GM18861 (cell line): Measurements from ENCODE around the gene PLEKHA4.

Source experiments
- ATAC-seq: cut with Tn5 transposase; IDR thresholded peaks from one replicate; pipeline ENCODE4 v1.9.1; 2021; ENCODE audit not compliant: unreplicated experiment

PLEKHA4 gene

GRCh38 chr19:48833977-48834376 lies 34.4 kb downstream of the PLEKHA4 start:
- ATAC-seq = no peak

DNA sequence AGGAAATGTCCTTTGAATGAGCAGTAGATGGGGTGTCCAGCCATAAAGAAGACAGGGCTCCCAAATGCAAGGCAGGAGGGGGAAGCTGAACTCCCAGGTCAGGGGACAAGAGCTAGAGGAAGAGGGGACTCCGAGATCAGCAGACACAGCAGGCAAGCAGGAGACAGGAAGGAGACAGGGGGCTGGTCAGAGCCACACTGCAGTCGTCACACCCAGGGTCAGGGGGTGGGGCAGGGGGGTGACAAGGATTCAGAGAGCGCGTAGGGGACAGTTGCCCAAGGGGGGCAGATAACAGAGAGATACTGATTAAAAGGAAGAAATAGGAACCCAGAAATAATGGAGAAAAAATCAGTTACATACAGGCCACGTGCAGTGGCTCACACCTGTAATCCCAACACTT lies 35.4 kb downstream of the PLEKHA4 start:
- ATAC-seq = no peak

DNA sequence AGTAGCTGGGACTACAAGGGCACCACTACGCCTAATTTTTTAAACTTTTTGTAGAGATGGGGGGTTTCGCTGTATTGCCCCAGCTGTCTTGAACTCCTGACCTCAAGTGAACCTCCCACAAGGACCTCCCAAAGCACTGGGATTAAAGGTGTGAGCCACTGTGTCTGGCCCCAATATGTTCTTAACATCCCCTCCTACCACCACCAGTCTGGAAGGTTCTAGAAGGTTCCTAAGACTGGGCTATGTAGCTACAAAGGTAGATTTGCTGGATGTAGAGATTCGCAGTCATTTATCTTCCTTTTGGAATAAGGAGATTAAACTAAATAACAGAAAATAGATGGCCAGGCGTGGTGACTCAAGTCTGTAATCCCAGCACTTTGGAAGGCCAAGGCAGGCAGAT lies 37.5 kb downstream of the PLEKHA4 start:
- ATAC-seq = no peak

- ATAC-seq = no peak
These were observed 38.3 kb downstream of the PLEKHA4 start for GRCh38 chr19:48830088-48830487.

GRCh38 chr19:48826606-48827020 lies 41.8 kb downstream of the PLEKHA4 start:
- ATAC-seq = no peak

DNA sequence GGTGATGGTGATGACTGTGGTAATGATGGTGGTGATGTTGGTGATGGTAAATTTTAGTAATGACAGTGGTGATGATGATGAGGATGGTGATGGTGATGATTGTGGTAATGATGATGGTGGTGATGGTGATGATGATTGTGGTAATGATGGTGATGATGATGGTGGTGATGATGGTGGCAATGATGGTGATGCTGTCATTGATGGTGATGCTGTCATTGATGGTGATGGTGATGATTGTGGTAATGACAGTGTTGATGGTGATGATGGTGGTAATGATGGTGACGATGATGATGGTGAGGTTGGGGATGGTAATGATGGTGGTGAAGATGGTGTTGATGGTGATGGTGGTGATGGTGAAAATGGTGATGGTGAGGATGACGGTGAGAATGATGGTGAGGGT lies 45.9 kb downstream of the PLEKHA4 start:
- ATAC-seq = no peak

DNA sequence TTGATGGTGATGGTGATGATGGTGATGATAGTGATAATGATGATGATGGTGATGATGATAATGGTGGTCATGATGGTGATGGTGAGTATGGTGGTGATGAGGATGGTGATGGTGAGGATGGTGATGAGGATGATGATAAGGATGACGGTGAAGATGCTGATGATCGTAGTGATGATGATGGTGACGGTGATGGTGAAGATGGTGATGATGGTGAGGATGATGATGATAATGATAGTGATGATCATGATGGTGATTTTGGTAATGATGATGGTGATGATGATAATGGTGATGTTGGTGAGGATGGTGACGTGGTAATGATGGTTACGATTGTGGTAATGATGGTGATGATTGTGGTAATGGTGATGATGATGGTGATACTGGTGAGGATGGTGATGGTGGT lies 46.8 kb downstream of the PLEKHA4 start:
- no peak for ATAC-seq

- ATAC-seq = no peak
These were observed 49.0 kb downstream of the PLEKHA4 start for GRCh38 chr19:48819366-48819816.

GRCh38 chr19:48818234-48818820 lies 50.1 kb downstream of the PLEKHA4 start:
- ATAC-seq = no peak

- no peak for ATAC-seq
These were observed 50.8 kb downstream of the PLEKHA4 start for GRCh38 chr19:48817585-48818124.

DNA sequence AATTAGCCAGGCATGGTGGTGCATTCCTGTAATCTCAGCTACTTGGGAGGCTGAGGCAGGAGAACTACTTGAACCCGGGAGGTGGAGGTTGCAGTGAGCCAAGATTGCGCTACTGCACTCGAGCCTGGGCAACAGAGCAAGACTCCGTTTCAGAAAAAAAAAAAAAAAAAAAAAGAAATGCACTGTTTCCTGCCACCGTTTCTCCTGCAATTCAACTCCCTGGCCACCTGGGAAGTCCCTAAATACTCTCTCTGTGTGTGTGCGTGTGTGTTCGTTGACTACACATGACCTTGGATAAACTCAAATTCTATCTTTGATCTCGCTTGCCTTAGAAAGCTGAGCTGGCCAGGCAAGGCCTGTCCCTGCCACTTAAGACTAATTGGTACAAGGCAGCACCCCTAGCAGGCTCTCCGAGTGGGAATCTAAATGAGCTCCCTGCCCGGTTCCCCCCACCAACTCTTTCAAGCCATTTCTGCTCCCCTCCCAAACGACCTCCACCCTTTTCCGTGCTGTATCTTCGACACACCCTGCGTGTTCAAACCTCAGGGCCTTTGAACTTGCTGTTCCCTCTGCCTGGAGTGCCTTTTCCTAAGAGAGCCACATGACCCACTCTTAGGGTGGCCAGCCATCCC lies 52.4 kb downstream of the PLEKHA4 start:
- ATAC-seq = no peak

DNA sequence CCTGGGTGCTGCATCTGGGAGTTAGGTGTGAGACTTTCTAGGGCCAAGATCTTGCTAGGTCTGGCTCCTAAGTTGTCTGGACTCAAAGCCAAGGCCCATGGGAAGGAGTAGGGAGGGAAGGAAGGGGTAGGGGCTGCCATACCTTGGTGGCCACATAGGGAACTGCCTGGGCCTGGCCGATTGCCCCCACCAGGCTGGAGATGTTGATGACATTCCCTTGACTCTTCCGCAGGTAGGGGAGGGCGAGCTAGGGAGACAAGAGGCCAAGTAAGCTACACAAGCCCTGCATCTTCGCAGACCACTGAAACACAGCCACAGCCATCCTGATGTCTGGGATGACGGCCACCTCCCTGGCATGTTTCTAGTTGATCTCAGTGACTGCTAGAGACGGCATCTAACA lies 53.5 kb downstream of the PLEKHA4 start:
- no peak for ATAC-seq

DNA sequence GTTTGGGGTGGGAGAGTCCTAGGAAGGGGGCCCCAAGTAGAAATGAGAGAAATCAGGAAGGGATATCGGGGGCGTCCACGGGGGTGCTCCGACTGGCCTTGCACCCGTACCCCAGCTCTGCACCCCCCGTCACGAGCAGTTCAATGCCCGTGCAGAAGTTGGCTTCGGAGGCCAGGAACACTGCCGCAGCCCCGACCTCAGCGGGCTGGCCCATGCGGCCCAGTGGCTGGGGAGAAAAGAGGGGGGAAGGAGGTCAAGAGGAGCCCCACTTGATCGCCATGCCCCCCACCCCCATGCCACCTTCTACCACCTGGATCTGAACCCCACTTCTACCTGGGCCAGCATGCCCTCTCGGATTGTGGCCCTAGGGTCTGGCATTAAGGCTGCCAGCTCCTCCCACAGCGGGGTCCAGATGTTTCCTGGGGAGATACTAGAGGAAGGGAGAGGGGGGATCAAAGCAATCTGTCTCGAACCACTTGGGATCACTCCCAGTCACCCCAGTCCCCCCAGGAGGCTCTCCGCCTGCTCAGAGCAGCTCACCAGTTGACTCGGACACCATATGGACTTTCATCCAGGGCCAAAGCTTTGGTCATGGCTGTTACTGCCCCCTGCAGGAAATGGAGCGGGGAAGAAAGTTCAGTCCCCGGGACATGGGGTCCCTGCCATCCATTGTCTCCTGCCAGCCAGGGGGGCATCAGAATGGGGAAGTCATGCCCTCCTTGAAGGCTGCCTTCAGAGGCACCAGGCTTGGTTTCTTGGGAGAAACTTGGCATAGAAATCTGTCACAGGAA lies 55.1 kb downstream of the PLEKHA4 start:
- no peak for ATAC-seq

DNA sequence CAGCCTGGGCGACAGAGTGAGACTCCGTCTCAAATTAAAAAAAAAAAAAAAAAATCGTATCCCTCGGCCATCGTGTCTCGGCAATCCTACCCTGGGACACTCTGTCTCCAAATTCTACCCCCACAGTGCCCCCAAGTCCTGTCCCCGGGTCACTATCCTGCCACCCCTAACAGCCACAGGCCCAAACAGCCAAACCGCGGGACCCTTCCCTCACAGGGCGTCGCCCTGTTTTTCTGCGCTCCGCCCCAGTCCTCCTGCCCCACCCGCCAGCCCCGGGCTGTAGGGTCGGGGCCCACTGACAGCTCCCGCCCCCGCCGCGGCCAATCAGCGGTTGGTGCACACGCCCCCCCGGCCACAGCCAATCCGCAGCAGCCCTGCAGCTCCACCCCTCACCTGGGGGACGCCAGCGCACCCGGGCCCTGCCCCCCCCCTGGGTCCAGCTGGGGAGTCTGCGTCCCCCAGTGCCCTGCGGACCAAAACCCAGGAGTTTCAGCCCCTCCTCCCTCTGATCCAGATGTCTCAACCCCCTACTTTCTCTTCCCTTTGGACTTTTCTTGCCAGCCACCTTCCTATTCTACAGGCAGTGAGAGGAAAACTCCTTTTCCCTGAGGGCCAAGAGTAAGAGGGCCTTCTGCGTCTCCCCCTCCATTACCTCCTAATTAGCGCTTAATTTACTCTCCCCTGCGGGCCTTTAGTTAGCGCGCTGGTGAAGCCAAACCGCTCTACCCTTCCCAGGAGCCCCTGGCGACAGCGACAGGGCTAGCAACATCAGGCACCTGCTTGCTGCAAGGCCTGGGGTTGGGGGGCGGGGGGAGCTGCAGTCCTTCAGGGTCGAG lies 56.1 kb downstream of the PLEKHA4 start:
- ATAC-seq = no peak

DNA sequence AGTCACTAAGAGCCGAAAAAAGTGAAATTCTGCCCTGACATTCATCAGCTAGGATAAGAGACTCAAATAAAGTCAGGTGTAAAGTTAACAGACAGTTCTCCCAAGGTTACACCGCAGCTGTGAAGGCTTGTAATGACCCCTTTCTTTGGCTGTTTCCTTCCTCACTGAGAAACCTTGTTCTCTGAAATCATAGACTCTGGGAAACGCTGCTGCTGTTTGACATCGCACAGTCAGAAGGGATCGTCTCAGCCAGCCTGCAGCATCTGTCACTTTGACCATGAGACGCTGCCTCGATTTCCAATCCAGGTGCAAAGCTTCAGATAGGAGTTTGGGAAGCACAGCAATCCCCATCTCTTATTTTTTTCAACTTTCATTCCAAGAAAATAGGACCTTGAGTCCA lies 58.3 kb downstream of the PLEKHA4 start:
- no peak for ATAC-seq

GRCh38 chr19:48807590-48808308 lies 60.7 kb downstream of the PLEKHA4 start:
- ATAC-seq = no peak

DNA sequence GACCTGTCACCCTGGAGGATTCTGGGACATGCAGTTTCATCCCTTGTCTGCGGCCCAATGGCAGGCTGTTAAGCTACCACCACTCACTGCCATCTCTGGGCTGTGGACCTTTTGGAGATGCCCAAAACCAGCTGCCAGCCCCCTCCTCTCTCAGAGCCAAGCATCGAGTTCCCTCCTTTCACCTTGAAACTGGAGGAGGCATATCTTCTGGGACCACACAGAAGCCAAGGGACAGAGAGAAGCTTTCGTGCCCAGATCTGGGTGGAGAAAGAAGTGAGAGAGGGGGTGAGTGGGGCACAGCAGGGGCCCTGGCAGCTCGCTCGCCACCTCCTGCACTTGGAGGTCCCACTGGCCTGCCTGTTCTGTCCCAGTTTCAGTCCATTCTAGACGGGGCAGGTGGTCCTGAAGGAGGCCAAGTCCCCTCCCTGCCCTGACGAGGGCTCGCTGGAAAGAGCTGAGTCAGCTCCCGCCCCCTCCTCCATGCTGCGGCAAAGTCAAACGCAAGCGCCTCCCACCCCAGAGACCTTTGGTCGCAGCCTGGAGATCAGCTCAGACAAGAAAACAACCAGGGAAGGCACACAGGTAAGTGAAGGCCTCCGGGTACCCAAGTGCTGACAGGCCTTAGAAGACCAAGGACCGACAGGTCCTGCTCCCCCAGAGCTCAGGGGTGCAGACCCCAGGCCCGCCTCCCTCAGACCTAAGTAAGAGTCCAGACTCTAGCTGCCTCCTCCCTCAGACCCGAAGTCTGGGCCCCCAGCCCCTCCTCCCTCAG lies 61.4 kb downstream of the PLEKHA4 start:
- ATAC-seq = no peak

DNA sequence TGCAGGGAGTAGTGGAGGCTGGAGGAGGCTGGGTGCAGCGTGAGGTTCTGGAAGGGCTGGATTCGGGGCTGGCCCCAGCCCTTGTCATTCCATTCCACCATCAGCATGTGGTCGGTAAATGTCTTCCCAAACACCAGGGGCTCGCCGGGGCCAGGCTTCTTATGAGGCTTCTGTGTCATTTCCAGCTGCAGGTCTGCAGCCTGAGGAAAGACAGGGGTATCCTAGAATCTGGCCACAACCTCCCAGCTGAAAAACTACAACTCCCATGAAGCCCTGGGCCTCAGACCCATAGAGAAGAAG lies 61.9 kb downstream of the PLEKHA4 start:
- ATAC-seq = no peak

- no peak for ATAC-seq
These were observed 63.0 kb downstream of the PLEKHA4 start for GRCh38 chr19:48805452-48805851.

- ATAC-seq = no peak
These were observed 63.9 kb downstream of the PLEKHA4 start for GRCh38 chr19:48804496-48804895.
